ELF-1 (cell line): Measurements from ENCODE around the gene SMG5.
"Not testable (repeated sequence)": the region's sequence is repeated elsewhere in the genome, so short reads cannot be mapped to it uniquely, and the experiment has no call there.

Experiments
- DNase-seq: peaks from one replicate; pipeline ENCODE4 v3.0.0-alpha.2; 2016; ENCODE audit warnings: low read depth, low spot score

Gene SMG5

GRCh38 chr1:156244712-156245111 lies 37.9 kb downstream of the SMG5 start:
- DNase-seq: no peak

- no peak for DNase-seq
Observed at GRCh38 chr1:156244126-156244525, 38.5 kb downstream of the SMG5 start.

- no peak for DNase-seq
Observed at GRCh38 chr1:156242738-156243137, 39.9 kb downstream of the SMG5 start.

GRCh38 chr1:156241926-156242325 lies 40.7 kb downstream of the SMG5 start, which contains the start of gene BGLAP:
Gene BGLAP, plus strand, starts transcription at chr1:156242184. Its CDS starts 48 bp downstream, at chr1:156242232.
- no peak for DNase-seq

- no peak for DNase-seq
Observed at GRCh38 chr1:156241311-156241811, 41.3 kb downstream of the SMG5 start.

GRCh38 chr1:156238248-156238647 lies 44.4 kb downstream of the SMG5 start:
- DNase-seq: no peak

- DNase-seq: no peak
Observed at GRCh38 chr1:156236164-156236563, 46.5 kb downstream of the SMG5 start.

GRCh38 chr1:156233426-156234127 lies 49.0 kb downstream of the SMG5 start:
- peak; percentile 36 for DNase-seq

- DNase-seq: peak; percentile 43
Observed at GRCh38 chr1:156232201-156232894, 50.3 kb downstream of the SMG5 start.

- DNase-seq: no peak
Observed at GRCh38 chr1:156230473-156230837, 52.2 kb downstream of the SMG5 start.

- no peak for DNase-seq
Observed at GRCh38 chr1:156229809-156230472, 52.7 kb downstream of the SMG5 start.

- DNase-seq: no peak
Observed at GRCh38 chr1:156228501-156228900, 54.1 kb downstream of the SMG5 start.

- DNase-seq: no peak
Observed at GRCh38 chr1:156226782-156227181, 55.8 kb downstream of the SMG5 start.

GRCh38 chr1:156226116-156226538 lies 56.5 kb downstream of the SMG5 start:
- no peak for DNase-seq

- DNase-seq: no peak
Observed at GRCh38 chr1:156225677-156226014, 57.0 kb downstream of the SMG5 start.

- DNase-seq: no peak
Observed at GRCh38 chr1:156221986-156222692, 60.5 kb downstream of the SMG5 start.

- no peak for DNase-seq
Observed at GRCh38 chr1:156220226-156220625, 62.4 kb downstream of the SMG5 start.

- no peak for DNase-seq
Observed at GRCh38 chr1:156217871-156218270, 64.8 kb downstream of the SMG5 start.

- not testable (repeated sequence) for DNase-seq
Observed at GRCh38 chr1:156216361-156217086, 66.1 kb downstream of the SMG5 start.

- DNase-seq: peak; percentile 33
Observed at GRCh38 chr1:156214024-156214748, 68.4 kb downstream of the SMG5 start.

- no peak for DNase-seq
Observed at GRCh38 chr1:156213644-156213966, 69.0 kb downstream of the SMG5 start.
